ENCODE measurements around the gene UBE2E3.

Gene UBE2E3

GRCh38 chr2:181005809-181006208, 25.4 kb downstream of the UBE2E3 start:
- no peak for DNase-seq
- H3K4me1 ChIP-seq (ENCODE audit: insufficient read depth, low read length): no peaks in the 10 kb centered on the region
- H3K9ac ChIP-seq (ENCODE audit: low read depth, low read length): no peak overlapping the region
- H3K27ac ChIP-seq (ENCODE audit: low read length): no peak overlapping the region
- peaks cover 56% of the 10 kb centered on the region for H3K79me2 ChIP-seq (ENCODE audit: insufficient read depth, low read length)
- H2AFZ ChIP-seq (ENCODE audit: low read depth, low read length): no peak overlapping the region
- peaks cover 17% of the 10 kb centered on the region; the same call in 1 of the 2 replicates for H4K20me1 ChIP-seq (ENCODE audit: insufficient read depth, low read length)
- no peak for ATAC-seq (ENCODE audit: insufficient read depth, low read depth)
- TF ChIP-seq, protein P1, sequence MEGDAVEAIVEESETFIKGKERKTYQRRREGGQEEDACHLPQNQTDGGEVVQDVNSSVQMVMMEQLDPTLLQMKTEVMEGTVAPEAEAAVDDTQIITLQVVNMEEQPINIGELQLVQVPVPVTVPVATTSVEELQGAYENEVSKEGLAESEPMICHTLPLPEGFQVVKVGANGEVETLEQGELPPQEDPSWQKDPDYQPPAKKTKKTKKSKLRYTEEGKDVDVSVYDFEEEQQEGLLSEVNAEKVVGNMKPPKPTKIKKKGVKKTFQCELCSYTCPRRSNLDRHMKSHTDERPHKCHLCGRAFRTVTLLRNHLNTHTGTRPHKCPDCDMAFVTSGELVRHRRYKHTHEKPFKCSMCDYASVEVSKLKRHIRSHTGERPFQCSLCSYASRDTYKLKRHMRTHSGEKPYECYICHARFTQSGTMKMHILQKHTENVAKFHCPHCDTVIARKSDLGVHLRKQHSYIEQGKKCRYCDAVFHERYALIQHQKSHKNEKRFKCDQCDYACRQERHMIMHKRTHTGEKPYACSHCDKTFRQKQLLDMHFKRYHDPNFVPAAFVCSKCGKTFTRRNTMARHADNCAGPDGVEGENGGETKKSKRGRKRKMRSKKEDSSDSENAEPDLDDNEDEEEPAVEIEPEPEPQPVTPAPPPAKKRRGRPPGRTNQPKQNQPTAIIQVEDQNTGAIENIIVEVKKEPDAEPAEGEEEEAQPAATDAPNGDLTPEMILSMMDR (IDR thresholded peaks at IDR 0.05; ENCODE audit: borderline replicate concordance, extremely low read depth, low read length, poor library complexity, severe bottlenecking): no peak
- TF ChIP-seq EZH2 (IDR thresholded peaks at IDR 0.05; ENCODE audit: borderline replicate concordance, low read depth, low read length, severe bottlenecking): no peak
- H3K4me2 ChIP-seq (ENCODE audit: insufficient read depth, low read length): no peak overlapping the region
- H3K27me3 ChIP-seq (ENCODE audit: insufficient read depth, low read length, poor library complexity): no peaks in the 10 kb centered on the region
- H3K4me3 ChIP-seq (ENCODE audit: low read depth in 1 of 2, low read length in 2 of 2): no peak overlapping the region
- no peaks in the 10 kb centered on the region for H3K36me3 ChIP-seq (ENCODE audit: insufficient read depth, low read length)
- no peaks in the 10 kb centered on the region for H3K9me3 ChIP-seq (ENCODE audit: insufficient read depth, low read length, severe bottlenecking)

GRCh38 chr2:181007086-181007837, 26.9 kb downstream of the UBE2E3 start:
- Histone ChIP-seq H3K4me2 (ENCODE audit: insufficient read depth, low read length) (no peak overlapping the region), H3K9me3 (ENCODE audit: insufficient read depth, low read length, severe bottlenecking) (no peaks in the 10 kb centered on the region), H4K20me1 (ENCODE audit: insufficient read depth, low read length) (peaks cover 24% of the 10 kb centered on the region; the same call in 1 of the 2 replicates), H2AFZ (ENCODE audit: low read depth, low read length) (no peak overlapping the region), H3K4me1 (ENCODE audit: insufficient read depth, low read length) (no peaks in the 10 kb centered on the region), H3K36me3 (ENCODE audit: insufficient read depth, low read length) (no peaks in the 10 kb centered on the region), H3K79me2 (ENCODE audit: insufficient read depth, low read length) (peaks cover 71% of the 10 kb centered on the region), H3K9ac (ENCODE audit: low read depth, low read length) (no peak overlapping the region), H3K27me3 (ENCODE audit: insufficient read depth, low read length, poor library complexity) (no peaks in the 10 kb centered on the region), H3K27ac (ENCODE audit: low read length) (no peak overlapping the region), H3K4me3 (ENCODE audit: low read depth in 1 of 2, low read length in 2 of 2) (no peak overlapping the region)
- ATAC-seq (ENCODE audit: insufficient read depth, low read depth) (no peak), DNase-seq (no peak)
- no peak for TF ChIP-seq EZH2 (IDR thresholded peaks at IDR 0.05; ENCODE audit: borderline replicate concordance, low read depth, low read length, severe bottlenecking)
- TF ChIP-seq, protein P1 (IDR thresholded peaks at IDR 0.05; ENCODE audit: borderline replicate concordance, extremely low read depth, low read length, poor library complexity, severe bottlenecking): no peak

DNA sequence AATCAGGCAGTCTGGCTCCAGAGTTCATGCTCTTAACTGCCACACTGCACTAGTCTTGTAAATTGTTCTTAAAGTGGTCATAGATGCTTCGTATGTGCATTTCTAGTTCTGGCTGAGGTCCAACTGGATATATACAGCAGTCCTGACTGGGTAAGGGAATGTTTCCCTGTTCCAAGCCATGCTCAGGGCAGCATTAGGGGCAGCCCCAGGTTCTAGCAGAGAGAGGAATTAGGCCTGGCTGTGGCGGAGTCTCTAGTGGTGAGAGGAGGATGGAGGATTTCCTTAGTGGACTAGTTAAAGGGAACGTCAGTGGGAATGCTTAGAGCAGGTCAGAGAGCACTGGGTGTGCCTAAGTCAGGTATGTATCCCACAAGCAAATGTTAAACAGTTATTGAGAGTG, 28.0 kb downstream of the UBE2E3 start:
- Histone ChIP-seq H3K36me3 (ENCODE audit: insufficient read depth, low read length) (no peaks in the 10 kb centered on the region), H3K4me3 (ENCODE audit: low read depth in 1 of 2, low read length in 2 of 2) (no peak overlapping the region), H3K4me1 (ENCODE audit: insufficient read depth, low read length) (no peaks in the 10 kb centered on the region), H3K4me2 (ENCODE audit: insufficient read depth, low read length) (no peak overlapping the region), H3K27me3 (ENCODE audit: insufficient read depth, low read length, poor library complexity) (no peaks in the 10 kb centered on the region), H3K27ac (ENCODE audit: low read length) (no peak overlapping the region), H4K20me1 (ENCODE audit: insufficient read depth, low read length) (peaks cover 28% of the 10 kb centered on the region; the same call in 1 of the 2 replicates), H2AFZ (ENCODE audit: low read depth, low read length) (no peak overlapping the region), H3K79me2 (ENCODE audit: insufficient read depth, low read length) (peaks cover 77% of the 10 kb centered on the region), H3K9me3 (ENCODE audit: insufficient read depth, low read length, severe bottlenecking) (no peaks in the 10 kb centered on the region), H3K9ac (ENCODE audit: low read depth, low read length) (no peak overlapping the region)
- ATAC-seq (ENCODE audit: insufficient read depth, low read depth) (0 out of 3 replicates have a peak, but pooled peaks have one; percentile 17), DNase-seq (no peak)
- TF ChIP-seq, protein P1 (IDR thresholded peaks at IDR 0.05; ENCODE audit: borderline replicate concordance, extremely low read depth, low read length, poor library complexity, severe bottlenecking): no peak
- TF ChIP-seq EZH2 (IDR thresholded peaks at IDR 0.05; ENCODE audit: borderline replicate concordance, low read depth, low read length, severe bottlenecking): no peak
